GM12874 (cell line): ENCODE measurements around the gene ZNF865.

Experiments
- CTCF ChIP-seq: IDR thresholded peaks from 2 replicates; pipeline ENCODE4 v1.5.1; 2011; ENCODE audit warnings: low read depth, mild to moderate bottlenecking, control low read depth, low read length, moderate library complexity; ENCODE audit not compliant: insufficient read depth

Gene ZNF865

GRCh38 chr19:55636723-55637122, 31.3 kb downstream of the ZNF865 start:
- no peak for TF ChIP-seq CTCF

GRCh38 chr19:55637534-55637933, 32.1 kb downstream of the ZNF865 start:
- TF ChIP-seq CTCF: no peak

DNA sequence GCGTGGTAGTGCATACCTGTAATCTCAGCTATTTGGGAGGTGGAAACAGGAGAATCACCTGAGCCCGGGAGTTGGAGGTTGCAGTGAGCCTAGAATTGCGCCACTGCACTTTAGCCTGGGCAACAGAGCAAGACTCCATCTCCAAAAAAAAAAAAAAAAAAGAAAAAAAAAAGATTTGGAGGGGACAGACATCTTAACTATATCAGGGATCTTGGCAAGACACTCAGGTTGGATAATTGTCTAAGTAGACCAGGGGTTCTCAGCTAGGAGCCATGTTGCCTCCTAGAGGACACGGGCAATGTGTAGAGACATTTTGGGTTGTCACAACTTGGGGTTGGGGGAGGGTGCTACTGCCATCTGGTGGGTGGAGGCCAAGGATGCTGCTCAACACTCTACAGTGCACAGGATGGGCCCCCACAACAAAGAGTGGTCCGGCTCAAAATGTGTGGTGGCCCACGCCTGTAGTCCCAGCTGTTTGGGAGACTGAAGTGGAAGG, 33.5 kb downstream of the ZNF865 start:
- peak; percentile 76 for TF ChIP-seq CTCF

DNA sequence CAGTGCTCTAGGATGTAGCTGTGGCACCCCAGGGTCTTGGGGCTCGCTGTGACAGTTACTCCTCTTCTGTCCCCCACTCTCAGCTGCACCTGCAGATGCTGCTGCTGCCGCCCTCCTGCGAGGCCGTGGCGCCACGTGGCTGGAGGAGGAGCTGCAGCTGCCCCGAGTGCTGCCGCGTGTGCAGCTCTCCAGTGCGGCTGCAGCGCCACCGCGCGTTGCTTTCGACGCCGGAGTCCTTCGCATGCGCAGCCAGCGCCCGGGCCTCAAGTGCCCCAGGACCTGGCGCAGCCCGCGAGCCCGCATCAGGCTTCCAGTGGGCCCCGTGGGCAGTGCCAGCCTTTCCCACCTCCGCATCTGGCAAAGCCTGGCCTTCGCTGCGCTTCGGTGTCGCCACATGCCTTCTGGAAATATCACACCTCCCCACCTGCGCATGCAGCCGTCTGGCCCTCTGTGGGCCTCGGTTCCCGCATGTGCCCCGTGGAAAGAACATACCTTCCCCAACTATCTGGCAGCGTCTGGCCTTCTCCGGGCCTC, 34.7 kb downstream of the ZNF865 start:
- peak; percentile 62 for TF ChIP-seq CTCF

- no peak for TF ChIP-seq CTCF
Measured at GRCh38 chr19:55640577-55641425, 35.4 kb downstream of the ZNF865 start, which contains the start of gene ZNF580. TSS of gene ZNF580 (plus strand) at chr19:55641002. CDS start at chr19:55642509, 1,507 bp downstream.

DNA sequence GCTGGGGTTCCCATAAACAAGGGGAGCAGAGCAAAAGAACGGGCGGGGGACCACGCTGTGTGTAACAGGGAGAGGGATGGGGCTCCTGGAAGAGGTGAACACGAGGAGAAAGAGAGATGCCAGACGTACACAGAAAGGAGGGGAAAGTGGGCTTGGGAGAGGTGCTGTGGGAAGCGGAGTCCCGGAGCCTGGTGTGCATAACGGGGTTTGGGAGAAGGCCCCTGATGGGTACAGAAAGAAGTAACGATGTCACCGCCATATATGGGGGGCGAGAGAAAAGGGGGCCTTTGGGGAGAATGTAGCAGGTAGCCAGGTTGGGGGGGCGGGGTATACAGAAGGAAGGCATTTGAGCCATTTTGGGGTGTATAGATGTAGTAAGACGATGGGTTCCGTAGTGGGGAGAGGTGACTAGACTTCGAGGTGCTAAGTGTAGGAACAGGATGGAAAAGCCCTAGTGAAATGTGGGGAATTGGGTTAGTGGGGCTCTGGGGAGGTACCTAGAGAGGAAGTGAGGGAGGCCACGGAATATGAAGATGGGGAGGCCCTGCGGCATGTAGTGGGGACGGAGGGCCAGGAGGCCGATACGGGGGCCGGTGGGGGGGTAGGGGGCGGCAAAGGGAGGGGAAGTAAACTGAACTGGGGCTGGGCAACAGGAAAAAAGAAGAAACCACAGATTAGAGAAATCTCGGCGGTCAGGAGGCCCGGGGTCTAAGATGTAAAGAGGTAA, 36.1 kb downstream of the ZNF865 start:
- TF ChIP-seq CTCF: no peak
